ENCODE measurements around the gene MCF2L.

The MCF2L gene

GRCh38 chr13:113137691-113138298 is 168.8 kb downstream of the MCF2L start:
- DNase-seq, result no peak

- no peak for DNase-seq
Measured at GRCh38 chr13:113138792-113139551, 170.0 kb downstream of the MCF2L start.

GRCh38 chr13:113139577-113139976 is 170.6 kb downstream of the MCF2L start:
- DNase-seq, result no peak

GRCh38 chr13:113140677-113141600 is 171.9 kb downstream of the MCF2L start:
- no peak for DNase-seq

GRCh38 chr13:113141601-113141970 is 172.6 kb downstream of the MCF2L start:
- no peak for DNase-seq

GRCh38 chr13:113142876-113143275 is 173.9 kb downstream of the MCF2L start:
- DNase-seq, result no peak

- no peak for DNase-seq
Measured at GRCh38 chr13:113143466-113144254, 174.6 kb downstream of the MCF2L start.

- no peak for DNase-seq
Measured at GRCh38 chr13:113144255-113144629, 175.2 kb downstream of the MCF2L start.

GRCh38 chr13:113145496-113145895 is 176.5 kb downstream of the MCF2L start:
- DNase-seq, result no peak

- DNase-seq, result no peak
Measured at GRCh38 chr13:113145911-113146598, 177.0 kb downstream of the MCF2L start.

- DNase-seq, result no peak
Measured at GRCh38 chr13:113146750-113147149, 177.7 kb downstream of the MCF2L start.

GRCh38 chr13:113147206-113147605 is 178.2 kb downstream of the MCF2L start:
- DNase-seq, result no peak

GRCh38 chr13:113148407-113148806 is 179.4 kb downstream of the MCF2L start:
- no peak for DNase-seq

GRCh38 chr13:113148940-113149503 is 180.0 kb downstream of the MCF2L start:
- DNase-seq, result no peak

Data from CD4-positive, alpha-beta T cell treated with Interferon gamma for 1 hour (primary cell).